ENCODE results near the gene ABCB4. TPM values are rescaled to one million over a fixed set of nuclear protein-coding genes. Genes with fewer than 3 reads are reported as not detected.

The ABCB4 gene
- total RNA-seq, 2 donors from 2014 or later = 0.07 to 0.69 TPM

DNA sequence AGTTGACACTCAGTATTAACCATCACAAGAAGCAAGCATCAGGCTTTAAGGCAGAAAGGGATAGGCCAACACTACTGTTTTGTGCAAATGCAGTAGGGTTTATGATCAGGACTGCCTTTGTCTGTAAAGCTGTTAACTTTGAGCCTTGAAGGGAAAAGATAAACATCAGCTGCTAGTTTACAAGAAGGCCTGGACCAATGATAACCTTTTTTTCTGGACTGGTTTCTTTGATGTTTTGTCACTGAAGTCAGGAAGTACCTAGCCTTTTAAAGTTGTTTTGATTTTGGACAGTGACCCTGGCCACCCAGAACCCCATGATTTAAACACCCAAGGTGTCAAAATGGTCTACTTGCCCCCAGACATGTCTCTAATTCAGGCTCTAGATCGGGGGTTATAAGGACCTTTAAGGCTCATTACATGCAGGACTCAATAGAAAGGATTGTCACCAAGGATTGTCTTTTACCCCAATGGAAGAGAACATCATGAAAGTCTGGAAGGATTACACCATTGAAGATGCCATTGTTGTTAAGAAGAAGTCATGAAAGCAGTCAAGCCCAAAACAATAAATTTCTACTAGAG lies 79.9 kb downstream of the ABCB4 start:
- ATAC-seq (replicated peaks in 1 of 2) (no peak), DNase-seq (no peak)
- Mint-ChIP-seq H3K36me3 (ENCODE audit: insufficient read depth in 2 of 2) (peaks cover 0 to 5% of the 10 kb centered on the region in 2 donors), H3K27ac (no peak overlapping the region), H3K4me3 (no peak overlapping the region), H3K9me3 (no peaks in the 10 kb centered on the region), H3K4me1 (ENCODE audit: low read depth) (no peaks in the 10 kb centered on the region), H3K27me3 (ENCODE audit: low read depth) (no peaks in the 10 kb centered on the region)

DNA sequence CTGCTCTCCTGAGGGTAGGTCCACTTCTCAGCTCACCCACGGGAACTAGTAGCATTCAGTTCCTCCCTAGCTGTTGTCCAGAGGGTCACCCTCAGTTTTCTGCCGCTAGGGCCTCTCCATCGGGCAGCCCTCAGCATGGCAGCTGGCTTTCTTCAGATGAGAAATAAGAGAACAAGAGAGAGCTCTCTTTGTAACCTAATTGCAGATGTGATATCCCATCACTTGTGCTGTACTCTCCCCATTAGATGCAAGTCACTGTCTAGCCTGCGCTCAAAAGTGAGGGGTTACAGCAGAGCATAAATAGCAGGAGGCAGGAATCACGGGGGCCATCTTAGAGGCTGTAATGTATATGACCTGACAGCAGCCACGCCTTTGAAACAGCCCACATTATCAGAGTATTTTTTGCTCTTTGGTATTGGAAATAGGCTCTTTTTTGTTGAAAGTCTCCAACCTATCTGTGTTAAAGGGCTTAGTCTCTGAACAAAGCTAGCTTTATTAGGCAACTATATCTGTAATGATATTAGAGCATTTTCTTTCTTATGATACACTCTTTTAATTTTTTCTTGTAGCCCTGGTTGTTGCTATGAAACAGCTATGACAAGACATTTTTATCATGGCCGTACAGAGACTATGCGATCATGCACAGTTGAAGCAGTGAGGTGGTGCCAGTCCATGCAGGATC lies 84.3 kb downstream of the ABCB4 start:
- H3K9me3 Mint-ChIP-seq = no peaks in the 10 kb centered on the region
- ATAC-seq (replicated peaks in 1 of 2) = no peak
- H3K36me3 Mint-ChIP-seq (ENCODE audit: insufficient read depth in 2 of 2) = peaks cover 0 to 9% of the 10 kb centered on the region in 2 donors
- no peaks in the 10 kb centered on the region for H3K4me1 Mint-ChIP-seq (ENCODE audit: low read depth)
- DNase-seq = no peak
- no peak overlapping the region for H3K4me3 Mint-ChIP-seq
- no peaks in the 10 kb centered on the region for H3K27me3 Mint-ChIP-seq (ENCODE audit: low read depth)
- H3K27ac Mint-ChIP-seq = no peak overlapping the region

- Mint-ChIP-seq H3K4me3 (no peak overlapping the region), H3K9me3 (peaks cover 0 to 3% of the 10 kb centered on the region in 2 donors), H3K4me1 (ENCODE audit: low read depth) (no peaks in the 10 kb centered on the region), H3K27ac (no peak overlapping the region), H3K27me3 (ENCODE audit: low read depth) (no peaks in the 10 kb centered on the region), H3K36me3 (ENCODE audit: insufficient read depth in 2 of 2) (peaks cover 3 to 19% of the 10 kb centered on the region in 2 donors)
- ATAC-seq (replicated peaks in 1 of 2) (no peak), DNase-seq (no peak)
Measured at GRCh38 chr7:87380905-87381304, 94.6 kb downstream of the ABCB4 start.

DNA sequence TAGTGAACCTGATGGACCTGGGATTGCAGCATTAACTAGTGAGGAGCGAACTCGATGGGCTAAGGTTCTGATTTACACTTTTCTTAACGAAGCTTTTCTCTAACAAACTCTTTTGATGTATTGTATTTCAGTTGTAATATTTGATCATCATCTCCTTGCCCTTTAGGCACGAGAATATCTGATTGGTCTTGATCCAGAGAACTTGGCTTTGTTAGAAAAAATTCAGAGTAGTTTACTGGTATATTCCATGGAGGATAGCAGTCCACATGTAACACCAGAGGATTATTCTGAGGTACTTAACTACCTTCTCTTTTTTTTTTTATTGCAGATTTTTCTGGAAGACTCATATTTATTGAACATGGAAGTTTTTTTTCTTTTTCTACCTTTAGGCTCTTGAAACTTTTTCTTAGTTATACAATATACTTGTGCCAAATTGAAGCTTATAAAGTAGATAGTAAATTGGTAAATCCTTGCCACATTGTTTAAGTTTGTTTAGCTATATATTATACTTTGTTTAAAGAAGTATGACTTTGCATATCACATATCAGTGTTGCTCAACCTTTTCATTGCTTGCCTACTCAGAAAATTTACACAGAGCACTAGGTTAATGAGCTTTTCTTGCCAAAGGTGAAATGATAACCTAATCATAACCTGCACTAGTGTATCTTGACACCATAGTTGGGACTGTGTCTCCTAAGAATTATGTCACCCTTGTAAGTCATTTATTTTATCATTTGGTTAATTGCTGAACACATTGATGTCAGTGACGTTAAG lies 99.6 kb downstream of the ABCB4 start:
- H3K36me3 Mint-ChIP-seq (ENCODE audit: insufficient read depth in 2 of 2) = peaks cover 0 to 2% of the 10 kb centered on the region in 2 donors

GRCh38 chr7:87370660-87371180 lies 104.8 kb downstream of the ABCB4 start:
- no peak for ATAC-seq (replicated peaks in 1 of 2)
- no peak overlapping the region for H3K4me3 Mint-ChIP-seq
- no peaks in the 10 kb centered on the region for H3K27me3 Mint-ChIP-seq (ENCODE audit: low read depth)
- no peak overlapping the region for H3K27ac Mint-ChIP-seq
- H3K9me3 Mint-ChIP-seq = no peaks in the 10 kb centered on the region
- H3K36me3 Mint-ChIP-seq (ENCODE audit: insufficient read depth in 2 of 2) = no peaks in the 10 kb centered on the region
- H3K4me1 Mint-ChIP-seq (ENCODE audit: low read depth) = peaks cover 5% of the 10 kb centered on the region
- no peak for DNase-seq

More for the DNA sequence above, 99.6 kb downstream of the ABCB4 start:
- H3K27ac Mint-ChIP-seq = no peak overlapping the region
- no peak for ATAC-seq (replicated peaks in 1 of 2)
- DNase-seq = no peak
- no peaks in the 10 kb centered on the region for H3K9me3 Mint-ChIP-seq
- no peak overlapping the region for H3K4me3 Mint-ChIP-seq
- no peaks in the 10 kb centered on the region for H3K27me3 Mint-ChIP-seq (ENCODE audit: low read depth)
- no peaks in the 10 kb centered on the region for H3K4me1 Mint-ChIP-seq (ENCODE audit: low read depth)

- Mint-ChIP-seq H3K4me1 (ENCODE audit: low read depth) (peaks cover 5% of the 10 kb centered on the region), H3K27me3 (ENCODE audit: low read depth) (no peaks in the 10 kb centered on the region), H3K4me3 (peak overlapping the region in 1 of 2 donors; percentile 26), H3K36me3 (ENCODE audit: insufficient read depth in 2 of 2) (no peaks in the 10 kb centered on the region), H3K9me3 (no peaks in the 10 kb centered on the region), H3K27ac (no peak overlapping the region)
- peak; percentile 67 to 69 for ATAC-seq (replicated peaks in 1 of 2)
- peak; percentile 18 to 22 for DNase-seq
Measured at GRCh38 chr7:87369216-87369615, 106.3 kb downstream of the ABCB4 start.

- no peaks in the 10 kb centered on the region for H3K9me3 Mint-ChIP-seq
- no peaks in the 10 kb centered on the region for H3K36me3 Mint-ChIP-seq (ENCODE audit: insufficient read depth in 2 of 2)
- peaks cover 4% of the 10 kb centered on the region for H3K4me1 Mint-ChIP-seq (ENCODE audit: low read depth)
- DNase-seq = no peak
- H3K4me3 Mint-ChIP-seq = no peak overlapping the region
- H3K27me3 Mint-ChIP-seq (ENCODE audit: low read depth) = no peaks in the 10 kb centered on the region
- H3K27ac Mint-ChIP-seq = no peak overlapping the region
- no peak for ATAC-seq (replicated peaks in 1 of 2)
Measured at GRCh38 chr7:87364246-87364645, 111.2 kb downstream of the ABCB4 start.

GRCh38 chr7:87363342-87363741 lies 112.1 kb downstream of the ABCB4 start:
- H3K27me3 Mint-ChIP-seq (ENCODE audit: low read depth) = no peaks in the 10 kb centered on the region
- H3K4me1 Mint-ChIP-seq (ENCODE audit: low read depth) = no peaks in the 10 kb centered on the region
- DNase-seq = no peak
- H3K27ac Mint-ChIP-seq = no peak overlapping the region
- ATAC-seq (replicated peaks in 1 of 2) = no peak
- H3K4me3 Mint-ChIP-seq = no peak overlapping the region
- no peaks in the 10 kb centered on the region for H3K9me3 Mint-ChIP-seq
- H3K36me3 Mint-ChIP-seq (ENCODE audit: insufficient read depth in 2 of 2) = no peaks in the 10 kb centered on the region

DNA sequence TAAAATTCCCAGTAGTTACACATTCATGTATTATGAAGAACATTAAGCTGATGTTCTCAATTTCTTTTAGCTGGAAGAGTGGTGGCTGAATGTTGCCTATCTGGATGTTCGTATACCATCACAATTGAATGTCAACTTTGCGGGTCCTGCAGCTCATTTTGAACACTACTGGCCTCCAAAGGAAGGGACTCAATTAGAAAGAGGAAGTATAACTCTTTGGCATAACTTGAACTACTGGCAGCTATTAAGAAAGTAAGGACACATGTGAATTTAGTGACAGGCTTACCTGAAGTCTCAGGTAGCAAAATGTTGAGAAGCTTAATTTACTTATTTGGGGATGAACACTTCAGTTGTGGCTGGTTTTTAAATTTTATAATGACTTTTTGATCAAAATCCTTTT lies 114.2 kb downstream of the ABCB4 start:
- no peak for ATAC-seq (replicated peaks in 1 of 2)
- H3K9me3 Mint-ChIP-seq = no peaks in the 10 kb centered on the region
- H3K36me3 Mint-ChIP-seq (ENCODE audit: insufficient read depth in 2 of 2) = peaks cover under 1 to 1% of the 10 kb centered on the region in 2 donors
- H3K27ac Mint-ChIP-seq = no peak overlapping the region
- H3K4me1 Mint-ChIP-seq (ENCODE audit: low read depth) = no peaks in the 10 kb centered on the region
- no peak for DNase-seq
- no peak overlapping the region for H3K4me3 Mint-ChIP-seq
- H3K27me3 Mint-ChIP-seq (ENCODE audit: low read depth) = no peaks in the 10 kb centered on the region

DNA sequence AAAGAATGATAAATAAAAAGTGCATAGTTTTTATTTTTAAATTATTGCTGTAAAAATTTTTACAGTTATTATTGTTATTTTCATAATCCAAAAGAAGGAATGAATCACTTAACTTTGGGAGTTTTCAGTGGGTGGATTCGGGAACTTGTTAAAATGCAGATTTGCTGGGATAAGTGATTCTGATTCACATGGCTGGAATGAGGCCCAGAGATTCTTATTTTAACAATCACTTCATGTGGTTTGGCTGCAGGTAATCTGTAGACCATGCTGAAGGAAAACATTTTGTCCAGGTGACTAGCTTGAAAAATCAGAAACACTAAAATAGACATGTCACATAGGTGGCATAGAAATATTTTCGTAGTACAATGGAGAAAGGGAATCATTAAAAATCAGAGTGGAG lies 116.1 kb downstream of the ABCB4 start:
- no peak for DNase-seq
- no peak overlapping the region for H3K4me3 Mint-ChIP-seq
- peaks cover 8 to 14% of the 10 kb centered on the region in 2 donors for H3K36me3 Mint-ChIP-seq (ENCODE audit: insufficient read depth in 2 of 2)
- ATAC-seq (replicated peaks in 1 of 2) = no peak
- H3K9me3 Mint-ChIP-seq = peaks cover 0 to 2% of the 10 kb centered on the region in 2 donors
- no peaks in the 10 kb centered on the region for H3K27me3 Mint-ChIP-seq (ENCODE audit: low read depth)
- no peaks in the 10 kb centered on the region for H3K4me1 Mint-ChIP-seq (ENCODE audit: low read depth)
- no peak overlapping the region for H3K27ac Mint-ChIP-seq

GRCh38 chr7:87356448-87356847 lies 119.0 kb downstream of the ABCB4 start:
- H3K27ac Mint-ChIP-seq = peak overlapping the region; percentile 57
- H3K4me3 Mint-ChIP-seq = no peak overlapping the region
- DNase-seq (no peak), ATAC-seq (replicated peaks in 1 of 2) (no peak)
- peaks cover 11 to 26% of the 10 kb centered on the region in 2 donors for H3K36me3 Mint-ChIP-seq (ENCODE audit: insufficient read depth in 2 of 2)
- peaks cover 3 to 5% of the 10 kb centered on the region in 2 donors for H3K9me3 Mint-ChIP-seq
- no peaks in the 10 kb centered on the region for H3K27me3 Mint-ChIP-seq (ENCODE audit: low read depth)
- H3K4me1 Mint-ChIP-seq (ENCODE audit: low read depth) = no peaks in the 10 kb centered on the region

GRCh38 chr7:87354749-87355148 lies 120.7 kb downstream of the ABCB4 start:
- Mint-ChIP-seq H3K27ac (no peak overlapping the region), H3K36me3 (ENCODE audit: insufficient read depth in 2 of 2) (peaks cover 15 to 32% of the 10 kb centered on the region in 2 donors), H3K4me3 (no peak overlapping the region), H3K4me1 (ENCODE audit: low read depth) (no peaks in the 10 kb centered on the region), H3K27me3 (ENCODE audit: low read depth) (no peaks in the 10 kb centered on the region), H3K9me3 (peaks cover 3 to 5% of the 10 kb centered on the region in 2 donors)
- ATAC-seq (replicated peaks in 1 of 2) (no peak), DNase-seq (no peak)

Data from activated T-cell treated with anti-CD3 and anti-CD28 coated beads, Interleukin-2, amount 50 U/mL, for 72 hours (primary cell).